HepG2 (cell line): Measurements from ENCODE around the gene SLIT3. TPM values are rescaled to one million over a fixed set of nuclear protein-coding genes. Genes with fewer than 3 reads are reported as not detected.

Experiments
- ATAC-seq: fragments of 200-7000 bp; cut with Tn5 transposase; 3 replicates; pipeline ENCODE4 v1.9.1; 2020; ENCODE audit warnings: mild to moderate bottlenecking, moderate library complexity
- BruUV-seq: library from RNA; stranded (reverse); fragments of 400-500 nt; replicated peaks from 2 replicates; lab custom pipeline; 2021; lab: Mats Ljungman, UMichigan
- CTCF ChIA-PET: fragments of 300-600 bp; formaldehyde crosslinking; extraction: SDS; loops from one replicate; lab custom pipeline; 2021; ENCODE audit warnings: low total read pairs, inconsistent platforms, low intra/inter-chr PET ratio; lab: Yijun Ruan, JAX
- POLR2A ChIA-PET: fragments of 350-600 bp; sonication (Branson Sonifier 250); formaldehyde crosslinking; loops from one replicate; lab custom pipeline; 2020; ENCODE audit warnings: antibody characterized with exemption, inconsistent platforms; lab: Yijun Ruan, JAX
- DNase-seq: peaks from one replicate; pipeline ENCODE4 v3.0.0-alpha.2; 2015; ENCODE audit warnings: low spot score
- FAIRE-seq: peaks from 3 replicates; lab custom pipeline; 2011; peaks lifted over from hg19 to GRCh38; lab: Jason Lieb, UNC
- H2AFZ ChIP-seq: one replicate; pipeline ENCODE4 v1.6.1; 2011; ENCODE audit warnings: low read length, inconsistent platforms
- H3K27ac ChIP-seq: fragments of 300-600 bp; 3 replicates; pipeline ENCODE4 v1.8.0; 2011; ENCODE audit warnings: mixed run types, mild to moderate bottlenecking, mixed read lengths, low read length, inconsistent platforms; ENCODE audit not compliant: insufficient read depth; ENCODE audit errors: extremely low read length
- H3K27me3 ChIP-seq, 2 experiments: fragments of 200-600 bp in 1 of 2; 2 replicates in 1 of 2; 3 replicates in 1 of 2; pipeline versions ENCODE4 v1.6.0 to v1.8.0; 2011; ENCODE audit warnings: low read length in 2 of 2, mild to moderate bottlenecking in 2 of 2, moderate library complexity in 2 of 2, inconsistent platforms in 1 of 2; ENCODE audit not compliant: insufficient read depth in 2 of 2, control insufficient read depth in 1 of 2
- H3K36me3 ChIP-seq, 2 experiments: fragments of 200-600 bp in 1 of 2; replicated peaks in 1 of 2; 2 replicates in 1 of 2; 3 replicates in 1 of 2; pipeline versions ENCODE4 v1.5.1 to v1.8.0; 2011; ENCODE audit warnings: low read length in 2 of 2, inconsistent platforms in 1 of 2; ENCODE audit not compliant: insufficient read depth in 2 of 2, control insufficient read depth in 1 of 2
- H3K4me1 ChIP-seq: 2 replicates; pipeline ENCODE4 v1.5.1; 2012; ENCODE audit warnings: low read length, inconsistent platforms; ENCODE audit not compliant: insufficient read depth
- H3K4me2 ChIP-seq: 2 replicates; pipeline ENCODE4 v1.6.0; 2011; ENCODE audit warnings: low read depth, low read length, inconsistent platforms
- H3K4me3 ChIP-seq, 3 experiments: fragments of 200-600 bp in 1 of 3; sonication (generic), shearing (Covaris generic) in 1 of 3; replicated peaks in 1 of 3; 2 replicates each; pipeline ENCODE4 v1.5.1; 2011 to 2016; ENCODE audit warnings: low read length in 3 of 3, inconsistent platforms in 2 of 3, low read depth in 2 of 3, mild to moderate bottlenecking in 2 of 3, control low read depth in 1 of 3, mixed read lengths in 1 of 3; ENCODE audit not compliant: insufficient read depth in 1 of 3
- H3K79me2 ChIP-seq: one replicate; pipeline ENCODE4 v1.6.1; 2011; ENCODE audit warnings: low read length, inconsistent platforms; ENCODE audit not compliant: insufficient read depth
- H3K9ac ChIP-seq: 2 replicates; pipeline ENCODE4 v1.6.0; 2011; ENCODE audit warnings: mild to moderate bottlenecking, low read depth, low read length, inconsistent platforms; ENCODE audit not compliant: insufficient read depth
- H3K9me3 ChIP-seq: 2 replicates; pipeline ENCODE4 v1.5.1; 2012; ENCODE audit warnings: mild to moderate bottlenecking, low read length
- H4K20me1 ChIP-seq: 2 replicates; pipeline ENCODE4 v1.6.0; 2011; ENCODE audit warnings: inconsistent platforms, mild to moderate bottlenecking, low read length, moderate library complexity; ENCODE audit not compliant: insufficient read depth
- ADNP ChIP-seq: sonication (generic); formaldehyde crosslinking; IDR thresholded peaks from 2 replicates; pipeline ENCODE4 v1.4.0; 2020; ENCODE audit warnings: missing genetic modification reagents
- CHD2 ChIP-seq: IDR thresholded peaks from 2 replicates; pipeline ENCODE4 v1.6.1; 2011; ENCODE audit warnings: low read depth, low read length, improper control_type of control experiment
- HHEX ChIP-seq: IDR thresholded peaks from 2 replicates; pipeline ENCODE4 v1.6.1; 2016; ENCODE audit warnings: control low read depth
- JARID2 ChIP-seq: sonication (generic); formaldehyde crosslinking; IDR thresholded peaks from 2 replicates; pipeline ENCODE4 v1.8.1; 2023; ENCODE audit warnings: missing genetic modification reagents, inconsistent platforms; ENCODE audit not compliant: insufficient replicate concordance
- KLF11 ChIP-seq: IDR thresholded peaks from 2 replicates; pipeline ENCODE4 v1.6.1; 2016; ENCODE audit warnings: missing compliant biosample characterization
- NFKB2 ChIP-seq: sonication (generic); formaldehyde crosslinking; IDR thresholded peaks from 2 replicates; pipeline ENCODE4 v1.4.0; 2020; ENCODE audit warnings: missing genetic modification reagents, borderline replicate concordance
- POLR2A ChIP-seq, 2 experiments: IDR thresholded peaks; 2 replicates each; pipeline ENCODE4 v1.6.1; 2011; ENCODE audit warnings: low read depth in 2 of 2, low read length in 2 of 2, mild to moderate bottlenecking in 1 of 2, moderate library complexity in 1 of 2; ENCODE audit not compliant: insufficient read depth in 1 of 2
- SSRP1 ChIP-seq: IDR thresholded peaks from 2 replicates; pipeline ENCODE4 v1.6.1; 2016; ENCODE audit warnings: control low read depth
- XRCC5 ChIP-seq: fragments of 200-400 bp; formaldehyde crosslinking; optimal IDR thresholded peaks from 2 replicates; pipeline ENCODE3; 2017; ENCODE audit warnings: mild to moderate bottlenecking, low read length
- ZFAT ChIP-seq: sonication (generic); formaldehyde crosslinking; conservative IDR thresholded peaks from 2 replicates; pipeline ENCODE4 v1.8.1; 2023; ENCODE audit warnings: missing genetic modification reagents, inconsistent platforms
- ZNF138 ChIP-seq: sonication (generic); formaldehyde crosslinking; IDR thresholded peaks from 2 replicates; pipeline ENCODE4 v1.5.0; 2020; ENCODE audit warnings: mild to moderate bottlenecking, low read depth, missing genetic modification reagents
- ZNF263 ChIP-seq: sonication (generic); formaldehyde crosslinking; IDR thresholded peaks from 2 replicates; pipeline ENCODE4 v1.4.0; 2020; ENCODE audit warnings: missing genetic modification reagents
- ZNF33A ChIP-seq: sonication (generic); formaldehyde crosslinking; IDR thresholded peaks from 2 replicates; pipeline ENCODE4 v1.5.1; 2020; ENCODE audit warnings: missing genetic modification reagents, mild to moderate bottlenecking, moderate library complexity, borderline replicate concordance
- ZNF674 ChIP-seq: sonication (generic); formaldehyde crosslinking; IDR thresholded peaks from 2 replicates; pipeline ENCODE4 v1.5.0; 2020; ENCODE audit warnings: low read depth, mild to moderate bottlenecking, missing genetic modification reagents
- ZNF746 ChIP-seq: sonication (generic); formaldehyde crosslinking; IDR thresholded peaks from 2 replicates; pipeline ENCODE4 v1.8.0; 2022; ENCODE audit warnings: mild to moderate bottlenecking, missing genetic modification reagents
- ZNF891 ChIP-seq: sonication (generic); formaldehyde crosslinking; IDR thresholded peaks from 2 replicates; pipeline ENCODE4 v1.5.0; 2020; ENCODE audit warnings: mild to moderate bottlenecking, missing genetic modification reagents
- WGBS: methylation state at CpG from one replicate; pipeline ENCODE4 v1.1.6; 2017; ENCODE audit warnings: low lambda C conversion rate; 5-methylcytosine and 5-hydroxymethylcytosine counted together
- in situ Hi-C: cut with HindIII; loops from 2 replicates; pipeline ENCODE4 v1.10.0; 2017; ENCODE audit warnings: low pct_unique_long_range_greater_than_20kb; ENCODE audit not compliant: extremely low pct_ligation_motif_present
- intact Hi-C: fragments of 100-400 bp; cut with micrococcal nuclease; formaldehyde crosslinking; loops from one replicate; pipeline ENCODE4 v1.10.0; 2022; ENCODE audit not compliant: unreplicated experiment
- polyA plus RNA-seq, 8 experiments: library from polyadenylated mRNA; depleted of rRNA in 3 of 8; stranded (reverse) in 7 of 8; unstranded in 1 of 8; fragments of >200 nt; fragmentation: Illumina TruSeq in 4 of 8; extraction: Trizol in 4 of 8; gene quantifications; 2 replicates each; pipeline versions ENCODE4 v1.2.1 to v1.2.3, GENCODE V29; 2011 to 2016; ENCODE audit warnings: low read depth in 4 of 8, missing spikeins in 1 of 8, mixed read lengths in 1 of 8; ENCODE audit not compliant: insufficient read depth in 1 of 8
- total RNA-seq, 5 experiments: library from RNA; depleted of rRNA; stranded (reverse); fragments of >200 nt; fragmentation: Illumina TruSeq; extraction: Trizol; gene quantifications; 2 replicates each; pipeline ENCODE4 v1.2.3, GENCODE V29; 2016; ENCODE audit warnings: low read depth in 1 of 5
- TF ChIP-seq, protein P1 (sequence below): sonication (generic); formaldehyde crosslinking; IDR thresholded peaks from 2 replicates; pipeline ENCODE4 v1.5.0; 2020; ENCODE audit warnings: missing genetic modification reagents

Gene SLIT3
- total and polyA plus RNA-seq, 2 of the 13 experiments (the other 11 are each of a cell fraction or from before 2014, with no cell fraction given) = not detected

- Histone ChIP-seq H3K79me2 (no peaks in the 10 kb centered on the region), H3K4me2 (no peak overlapping the region), H3K9ac (no peak overlapping the region), H2AFZ (no peak overlapping the region), H3K27ac (no peak overlapping the region), H3K9me3 (no peaks in the 10 kb centered on the region), H3K36me3 (no peaks in the 10 kb centered on the region), H3K27me3 (no peaks in the 10 kb centered on the region), H3K4me3 (no peak overlapping the region), H3K4me1 (no peaks in the 10 kb centered on the region), H4K20me1 (no peaks in the 10 kb centered on the region)
- TF ChIP-seq ZNF746 (CRISPR knock-in tag) (no peak), ZNF263 (CRISPR knock-in tag) (no peak), HHEX (no peak), ADNP (CRISPR knock-in tag) (no peak), NFKB2 (no peak), ZNF891 (CRISPR knock-in tag) (no peak), KLF11 (CRISPR knock-in tag) (no peak), CHD2 (no peak), ZNF138 (CRISPR knock-in tag) (no peak), ZNF674 (CRISPR knock-in tag) (no peak), JARID2 (CRISPR knock-in tag) (no peak), XRCC5 (no peak), ZFAT (CRISPR knock-in tag) (no peak), SSRP1 (CRISPR knock-in tag) (no peak), POLR2A (IDR thresholded peaks at IDR 0.05; ENCODE audit: insufficient read depth in 1 of 2, low read depth in 2 of 2, low read length in 2 of 2) (no peak), ZNF33A (CRISPR knock-in tag) (no peak)
- TF ChIP-seq, protein P1, sequence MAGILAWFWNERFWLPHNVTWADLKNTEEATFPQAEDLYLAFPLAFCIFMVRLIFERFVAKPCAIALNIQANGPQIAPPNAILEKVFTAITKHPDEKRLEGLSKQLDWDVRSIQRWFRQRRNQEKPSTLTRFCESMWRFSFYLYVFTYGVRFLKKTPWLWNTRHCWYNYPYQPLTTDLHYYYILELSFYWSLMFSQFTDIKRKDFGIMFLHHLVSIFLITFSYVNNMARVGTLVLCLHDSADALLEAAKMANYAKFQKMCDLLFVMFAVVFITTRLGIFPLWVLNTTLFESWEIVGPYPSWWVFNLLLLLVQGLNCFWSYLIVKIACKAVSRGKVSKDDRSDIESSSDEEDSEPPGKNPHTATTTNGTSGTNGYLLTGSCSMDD (CRISPR knock-in tag) = no peak
- BruUV-seq = no TSS peak
- no peak for FAIRE-seq
- CTCF ChIA-PET = no interaction called here
- intact Hi-C loops = no loop called here
- 39% methylated on average over 7 of the region's 7 CpGs for WGBS
- POLR2A ChIA-PET = no interaction called here
- DNase-seq = no peak
- in situ Hi-C loops = no loop called here
- ATAC-seq = no peak
Observed at GRCh38 chr5:169152946-169153345, 148.0 kb downstream of the SLIT3 start.
